Forelimb muscle (tissue), 1 donor: Measurements from ENCODE around the gene MAMDC4. TPM values are rescaled to one million over a fixed set of nuclear protein-coding genes. Genes with fewer than 3 reads are reported as not detected.
"Not testable (repeated sequence)": the region's sequence is repeated elsewhere in the genome, so short reads cannot be mapped to it uniquely, and the experiment has no call there.

Experiments
- DNase-seq: peaks from one replicate; pipeline ENCODE4 v3.0.0-alpha.2; 2013; ENCODE audit warnings: low read depth
- polyA plus RNA-seq: library from polyadenylated mRNA; unstranded; fragments of 120-200 nt; gene quantifications from one replicate; pipeline ENCODE4 v1.2.1, GENCODE V29; 2013; ENCODE audit not compliant: insufficient read length

MAMDC4 gene
- polyA plus RNA-seq, 1 donor, result 4.8 TPM

DNA sequence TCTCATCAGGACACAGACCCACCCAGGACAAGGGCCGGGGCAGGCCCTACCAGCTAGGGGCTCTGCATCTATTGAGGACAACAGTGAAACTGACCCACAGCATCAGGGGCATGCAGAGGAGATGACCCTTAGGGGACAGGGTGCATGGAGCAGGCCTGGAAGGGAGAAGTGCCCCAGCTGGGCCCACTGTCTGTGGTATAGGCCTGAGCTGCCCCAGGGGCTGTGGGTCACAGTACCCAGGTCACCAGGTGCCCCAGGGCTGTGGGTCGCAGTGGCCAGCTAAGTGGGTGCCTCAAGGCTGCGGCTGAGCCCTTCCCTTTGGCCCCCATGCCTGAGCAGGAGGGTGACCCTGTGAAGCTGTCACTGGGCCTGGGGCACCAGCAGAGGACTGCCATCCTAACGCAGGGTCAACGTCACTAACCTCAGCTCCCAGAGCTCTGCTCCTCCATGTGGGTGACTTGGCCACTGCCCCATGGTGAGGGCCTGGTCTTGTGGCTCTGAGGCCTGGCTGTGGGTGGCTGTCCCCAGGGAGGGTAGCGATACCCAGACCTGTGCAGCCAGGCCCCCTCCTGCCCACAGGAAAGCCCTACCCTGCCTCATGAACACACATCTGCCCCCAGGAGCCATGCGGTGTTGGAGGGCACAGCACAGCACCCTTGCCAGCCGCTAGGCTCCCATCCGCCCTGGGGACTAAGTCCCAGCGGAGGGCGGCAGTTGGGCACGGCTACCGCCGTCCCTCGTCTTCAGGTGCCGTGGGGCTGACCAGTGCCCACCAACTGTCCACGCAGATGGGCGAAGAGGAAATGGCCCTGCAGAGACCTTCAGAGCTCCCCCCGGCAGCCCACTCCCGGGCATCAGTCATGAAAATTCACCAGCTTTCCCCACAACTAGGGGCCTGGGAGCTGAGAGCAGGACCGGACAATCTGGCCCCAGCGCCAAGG, 9.1 kb downstream of the MAMDC4 start:
- DNase-seq, result no peak

DNA sequence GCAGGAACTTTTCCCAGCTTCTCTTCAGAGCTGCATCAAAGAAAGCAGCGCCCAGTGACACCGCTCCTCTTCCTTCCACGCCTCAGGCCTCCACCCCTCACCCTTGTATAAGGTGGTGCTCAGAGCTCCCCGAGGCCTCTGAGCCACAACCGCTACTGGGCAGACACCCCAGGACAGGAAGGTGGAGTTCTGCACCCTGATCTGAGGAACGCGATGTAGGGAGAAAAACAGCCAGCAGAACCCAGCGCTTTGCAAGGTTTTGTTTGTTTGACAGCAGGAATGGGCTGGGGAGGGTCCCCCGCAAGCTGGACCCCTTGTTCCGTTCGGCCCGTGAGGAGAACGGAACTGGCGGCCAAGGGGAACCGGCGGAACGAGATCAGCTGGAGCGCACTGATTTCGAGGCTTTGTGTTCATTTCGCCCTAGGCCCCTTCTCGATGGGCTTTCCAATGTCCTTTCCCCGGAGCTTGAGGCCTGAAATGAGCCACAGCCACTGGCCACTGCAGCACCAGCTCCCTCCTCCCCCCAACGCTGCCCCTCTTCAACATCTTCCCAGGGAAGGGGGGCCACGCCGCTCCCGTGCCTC, 9.8 kb downstream of the MAMDC4 start:
- no peak for DNase-seq

DNA sequence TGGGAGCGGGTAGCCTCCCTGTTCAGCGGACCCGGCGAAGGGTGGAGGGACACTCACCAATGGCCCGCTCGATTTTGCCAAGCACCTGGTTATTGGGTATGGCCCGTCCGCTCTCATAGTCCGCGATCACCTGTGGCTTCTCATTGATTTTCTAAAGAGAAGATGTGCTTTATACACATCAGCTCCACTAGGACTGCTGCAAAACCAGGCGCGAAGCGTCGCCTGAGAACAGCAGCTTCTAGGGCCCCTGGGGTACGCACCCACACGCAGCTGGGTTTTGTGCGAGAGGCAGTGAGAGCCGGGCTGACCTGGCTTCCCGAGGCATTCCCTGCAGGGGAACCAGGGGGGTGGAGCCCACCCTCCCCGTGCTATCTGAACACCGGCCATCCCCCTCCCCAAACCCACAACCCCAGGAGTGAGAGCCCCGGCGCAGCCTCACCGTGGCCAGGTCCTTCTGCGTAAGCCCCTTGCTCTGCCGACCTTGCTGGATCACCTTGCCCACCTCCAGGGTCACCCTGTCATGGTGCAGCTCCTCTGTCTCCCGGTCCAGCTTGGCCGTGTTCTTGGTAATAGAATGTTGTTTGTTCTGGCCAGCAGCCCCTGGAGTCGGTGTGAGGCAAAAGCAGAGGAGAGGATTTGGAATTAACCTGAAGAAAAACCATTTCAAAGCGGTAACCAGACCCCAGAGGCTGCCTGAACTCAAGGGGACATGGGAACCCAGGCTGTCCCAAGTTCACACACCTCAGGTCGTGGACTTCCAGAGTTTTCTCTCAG, 10.9 kb downstream of the MAMDC4 start:
- no peak for DNase-seq

GRCh38 chr9:136863623-136864273, 11.6 kb downstream of the MAMDC4 start:
- DNase-seq, result no peak

DNA sequence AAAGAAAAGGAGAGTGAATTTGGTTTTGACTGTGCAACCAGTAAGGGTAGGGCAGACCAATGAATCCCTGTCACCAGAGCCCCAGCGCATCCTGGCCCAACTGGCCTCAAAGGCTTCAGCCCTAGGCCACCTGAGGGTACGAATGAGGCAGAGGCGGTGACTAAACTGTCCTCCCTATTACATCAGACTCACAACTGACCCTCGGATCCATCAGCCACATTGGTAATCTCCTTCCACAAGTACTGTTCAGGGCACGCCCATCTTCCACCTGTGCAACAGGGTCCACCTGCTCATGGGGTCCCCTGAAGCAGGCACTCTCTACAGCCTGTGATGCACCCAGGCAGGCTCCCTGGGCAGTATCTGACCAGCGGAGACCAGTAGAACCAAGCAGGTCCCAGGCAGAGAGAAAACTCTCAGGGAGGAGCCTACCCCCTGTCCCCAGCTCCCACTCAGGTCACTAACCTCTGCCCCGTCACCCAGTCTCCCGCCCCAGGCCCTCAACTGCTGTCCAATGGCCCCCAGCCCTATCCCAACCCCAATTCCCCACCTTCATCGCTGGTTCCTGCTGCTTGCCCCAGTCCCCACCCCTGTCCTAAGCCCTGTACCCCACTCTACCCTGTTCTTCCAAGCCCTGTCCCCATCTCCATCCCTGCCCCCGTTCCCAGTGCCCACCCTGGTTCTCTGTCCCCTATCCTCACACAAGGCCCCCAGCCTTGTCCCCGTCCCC, 13.1 kb downstream of the MAMDC4 start:
- DNase-seq, result no peak

DNA sequence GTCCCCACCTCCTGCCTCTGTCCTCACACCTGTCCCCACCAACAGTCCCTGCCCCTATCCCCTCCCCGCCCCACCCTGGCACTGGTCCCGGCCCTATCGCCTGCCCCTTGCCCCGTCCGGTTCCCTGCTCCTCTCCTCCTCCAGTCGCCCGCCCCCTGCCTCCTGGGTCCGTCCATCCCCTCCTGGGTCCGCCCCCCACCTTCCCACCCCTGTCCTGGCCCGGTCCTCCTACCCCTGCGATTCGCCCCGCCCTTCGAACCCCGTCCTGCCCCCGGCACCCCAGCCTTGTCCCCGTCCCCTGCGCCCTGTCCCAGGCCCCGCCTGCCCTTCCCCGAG, 13.6 kb downstream of the MAMDC4 start:
- DNase-seq, result no peak

GRCh38 chr9:136866898-136867421, 14.8 kb downstream of the MAMDC4 start:
- not testable (repeated sequence) for DNase-seq

DNA sequence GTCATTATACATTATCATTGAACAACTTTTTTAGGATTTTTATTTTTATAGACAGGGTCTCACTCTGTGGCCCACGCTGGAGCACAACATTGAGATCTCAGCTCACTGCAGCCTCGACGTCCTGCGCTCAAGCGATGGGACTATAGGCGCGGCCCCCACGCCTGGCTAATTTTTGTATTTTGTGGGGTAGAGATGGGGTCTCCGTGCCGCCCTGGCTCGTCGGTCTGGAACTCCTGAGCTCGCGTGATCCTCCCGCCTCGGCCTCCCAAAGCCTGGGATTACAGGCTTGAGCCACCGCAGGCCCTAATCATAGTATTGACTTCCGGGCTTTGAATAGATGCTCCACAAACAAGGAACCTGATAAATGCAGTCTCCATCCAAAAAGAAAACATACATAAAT, 15.3 kb downstream of the MAMDC4 start:
- DNase-seq, result no peak

DNA sequence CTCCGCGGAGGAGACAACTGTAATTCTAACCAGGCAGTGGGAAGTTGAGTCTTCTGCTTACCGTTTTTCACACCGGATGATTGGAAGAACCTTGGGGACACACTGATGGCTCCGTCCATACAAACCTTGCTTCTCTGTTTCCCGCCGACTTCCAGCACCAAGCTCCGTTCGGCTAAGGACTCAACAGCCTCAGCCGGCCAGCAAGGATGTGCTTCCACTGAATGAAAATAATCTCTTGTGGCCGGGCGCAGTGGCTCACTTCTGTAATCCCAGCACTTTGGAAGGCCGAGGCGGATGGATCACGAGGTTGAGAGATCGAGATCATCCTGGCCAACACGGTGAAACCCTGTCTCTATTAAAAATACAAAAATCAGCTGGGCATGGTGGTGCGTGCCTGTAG, 15.8 kb downstream of the MAMDC4 start:
- DNase-seq, result no peak

DNA sequence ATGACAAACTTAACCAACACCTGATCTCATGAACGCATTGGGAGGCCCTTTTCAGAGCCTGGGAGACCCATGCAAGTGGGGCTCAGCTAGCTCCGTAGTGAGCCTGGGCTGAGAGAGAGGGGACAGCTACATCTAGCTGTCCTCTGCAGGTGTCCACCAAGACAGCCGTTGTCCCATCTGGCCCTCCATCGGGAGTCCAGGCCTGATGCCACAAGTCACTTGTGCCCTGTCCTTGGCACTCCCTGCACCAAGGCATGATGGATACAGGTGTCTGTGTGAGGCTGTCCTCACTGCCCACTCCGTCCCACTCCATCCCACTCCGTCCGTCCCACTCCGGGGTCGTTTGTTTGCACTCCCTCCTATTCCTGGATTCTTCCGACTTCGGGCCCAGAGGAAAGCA, 16.5 kb downstream of the MAMDC4 start:
- no peak for DNase-seq

GRCh38 chr9:136869611-136870010, 17.5 kb downstream of the MAMDC4 start:
- not testable (repeated sequence) for DNase-seq

DNA sequence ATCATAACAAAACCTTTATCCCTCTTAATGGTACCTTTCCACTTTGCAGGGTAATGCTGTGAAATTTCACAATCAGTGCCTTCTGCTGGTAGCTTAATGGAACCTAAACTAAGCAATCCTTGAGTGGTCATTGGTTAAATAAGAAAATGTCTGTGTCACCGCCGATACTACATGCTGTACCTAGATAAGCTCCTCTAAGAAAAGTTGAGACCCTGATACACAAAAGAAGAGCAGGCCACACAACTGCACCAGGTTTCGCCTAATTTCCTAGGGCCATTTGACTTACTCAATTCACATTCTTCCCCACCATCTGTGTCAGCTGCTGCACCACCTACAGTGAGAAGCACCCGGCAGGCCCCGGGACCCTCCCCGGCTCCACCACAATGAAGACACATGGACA, 23.0 kb downstream of the MAMDC4 start:
- DNase-seq, result no peak

DNA sequence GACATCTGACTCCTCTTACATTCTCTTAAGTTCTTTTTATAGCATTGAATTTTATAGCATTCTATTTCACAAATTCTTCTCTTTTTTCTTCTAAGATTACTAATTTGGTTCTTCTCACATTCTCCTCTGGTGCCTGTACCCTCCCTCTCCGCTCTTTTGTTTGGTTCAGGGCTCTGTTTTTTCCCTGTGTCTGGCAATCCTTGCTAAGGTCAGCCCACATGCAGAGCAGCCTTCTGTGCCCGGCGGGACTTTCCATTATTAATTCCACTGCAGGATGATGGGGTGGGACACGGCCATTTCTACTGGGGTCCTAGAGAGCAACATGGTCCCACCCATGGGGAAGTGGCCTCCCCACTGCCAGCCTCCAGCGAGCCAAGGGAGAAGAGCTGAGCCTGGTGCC, 24.3 kb downstream of the MAMDC4 start:
- no peak for DNase-seq

- DNase-seq, result no peak
Measured at GRCh38 chr9:136880651-136881050, 28.5 kb downstream of the MAMDC4 start.

GRCh38 chr9:136881691-136882108, 29.6 kb downstream of the MAMDC4 start:
- DNase-seq, result no peak

GRCh38 chr9:136882109-136882946, 30.2 kb downstream of the MAMDC4 start:
- no peak for DNase-seq

DNA sequence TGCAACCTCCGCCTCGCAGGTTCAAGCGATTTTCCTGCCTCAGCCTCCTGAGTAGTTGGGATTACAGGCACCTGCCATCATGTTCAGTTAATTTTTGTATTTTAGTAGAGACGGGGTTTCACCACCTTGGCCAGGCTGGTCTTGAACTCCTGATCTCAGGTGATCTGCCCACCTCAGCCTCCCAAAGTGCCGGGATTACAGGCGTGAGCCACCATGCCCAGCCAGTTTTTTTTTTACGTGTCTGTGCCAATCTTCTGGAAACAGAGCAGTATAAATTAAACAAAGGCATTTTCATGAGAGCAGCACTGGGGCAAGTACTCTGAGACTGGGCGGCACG, 30.8 kb downstream of the MAMDC4 start:
- DNase-seq, result not testable (repeated sequence)

- DNase-seq, result not testable (repeated sequence)
Measured at GRCh38 chr9:136883670-136884069, 31.5 kb downstream of the MAMDC4 start.

DNA sequence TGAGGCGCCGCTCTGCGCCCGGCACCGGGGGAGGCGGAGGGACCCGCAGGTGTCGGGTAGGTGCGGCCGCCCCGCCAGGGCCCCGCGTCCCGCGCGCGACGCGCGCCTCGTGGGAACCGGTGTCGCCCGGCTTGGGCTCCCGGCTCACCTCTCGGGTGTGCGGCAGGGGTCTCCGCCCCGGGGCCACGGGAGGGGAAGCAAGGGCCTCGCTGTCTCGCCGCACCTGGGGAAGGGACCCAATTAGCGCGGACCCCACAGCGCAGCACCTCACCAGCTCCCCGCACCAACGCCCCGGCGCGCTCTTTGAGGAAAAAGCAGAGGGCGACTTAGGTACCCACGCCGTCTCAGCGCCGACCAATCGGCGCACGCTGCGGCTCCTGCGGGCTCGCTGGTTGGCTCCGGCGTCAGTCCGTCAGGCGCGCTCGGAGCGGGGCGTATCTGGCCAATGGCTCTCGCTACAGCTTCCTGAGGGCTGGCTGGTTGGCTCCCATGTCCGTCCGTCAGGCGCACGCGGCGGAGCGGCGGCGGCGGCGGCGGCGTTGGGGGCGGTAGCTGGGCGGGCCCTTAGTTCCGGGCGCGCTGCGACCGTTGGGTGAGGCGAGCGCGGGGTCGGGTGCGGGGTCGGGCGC, 33.9 kb downstream of the MAMDC4 start, which contains the start of gene TRAF2:
Gene TRAF2 (plus strand): TSS at position 567 of the 629 bp plus-strand sequence. CDS start 12,225 bp downstream, outside the sequence.
- DNase-seq, result peak; percentile 93
